ENCODE measurements around the gene ZNHIT3. TPM values are rescaled to one million over a fixed set of nuclear protein-coding genes. Genes with fewer than 3 reads are reported as not detected.
A peak's percentile ranks its signal among the peaks of the same experiment; 100 is the strongest.
"Not testable (repeated sequence)": the region's sequence is repeated elsewhere in the genome, so short reads cannot be mapped to it uniquely, and the experiment has no call there.

ZNHIT3 gene
- 10 to 100 TPM; 65.6 to 80.1 (median 69.8) TPM for polyA plus RNA-seq (ENCODE audit: insufficient read length in 4 of 4)

- DNase-seq (ENCODE audit: low read depth in 4 of 4, low spot score in 2 of 4) = peak; percentile 73 to 93 (median 80)
Measured at GRCh38 chr17:36486204-36487194, at the start of gene ZNHIT3. ZNHIT3 (plus strand) TSS chr17:36486681; CDS start chr17:36486700, 19 bp downstream.

- not testable (repeated sequence) for DNase-seq (ENCODE audit: low read depth in 4 of 4, low spot score in 2 of 4)
Measured at GRCh38 chr17:36441792-36442191, 44.7 kb upstream of the ZNHIT3 start.

GRCh38 chr17:36443777-36444176 lies 42.7 kb upstream of the ZNHIT3 start:
- no peak for DNase-seq (ENCODE audit: low read depth in 4 of 4, low spot score in 2 of 4)

- not testable (repeated sequence) for DNase-seq (ENCODE audit: low read depth in 4 of 4, low spot score in 2 of 4)
Measured at GRCh38 chr17:36449997-36450396, 36.5 kb upstream of the ZNHIT3 start.

GRCh38 chr17:36452888-36453287 lies 33.6 kb upstream of the ZNHIT3 start:
- not testable (repeated sequence) for DNase-seq (ENCODE audit: low read depth in 4 of 4, low spot score in 2 of 4)

- not testable (repeated sequence) for DNase-seq (ENCODE audit: low read depth in 4 of 4, low spot score in 2 of 4)
Measured at GRCh38 chr17:36457701-36458100, 28.8 kb upstream of the ZNHIT3 start.

- DNase-seq (ENCODE audit: low read depth in 4 of 4, low spot score in 2 of 4) = no peak
Measured at GRCh38 chr17:36459045-36459444, 27.4 kb upstream of the ZNHIT3 start.

- no peak for DNase-seq (ENCODE audit: low read depth in 4 of 4, low spot score in 2 of 4)
Measured at GRCh38 chr17:36459601-36460000, 26.9 kb upstream of the ZNHIT3 start.

GRCh38 chr17:36460265-36460937 lies 26.1 kb upstream of the ZNHIT3 start:
- DNase-seq (ENCODE audit: low read depth in 4 of 4, low spot score in 2 of 4) = no peak

GRCh38 chr17:36461330-36462110 lies 25.0 kb upstream of the ZNHIT3 start:
- no peak for DNase-seq (ENCODE audit: low read depth in 4 of 4, low spot score in 2 of 4)

- peak in 3 of 4 donors; percentile 59 to 70 (median 61) for DNase-seq (ENCODE audit: low read depth in 4 of 4, low spot score in 2 of 4)
Measured at GRCh38 chr17:36463916-36464764, 22.3 kb upstream of the ZNHIT3 start.

- DNase-seq (ENCODE audit: low read depth in 4 of 4, low spot score in 2 of 4) = no peak
Measured at GRCh38 chr17:36464765-36465088, 21.8 kb upstream of the ZNHIT3 start.

- DNase-seq (ENCODE audit: low read depth in 4 of 4, low spot score in 2 of 4) = no peak
Measured at GRCh38 chr17:36468903-36469635, 17.4 kb upstream of the ZNHIT3 start.

- no peak for DNase-seq (ENCODE audit: low read depth in 4 of 4, low spot score in 2 of 4)
Measured at GRCh38 chr17:36469733-36470132, 16.7 kb upstream of the ZNHIT3 start.

GRCh38 chr17:36470499-36470898 lies 16.0 kb upstream of the ZNHIT3 start:
- no peak for DNase-seq (ENCODE audit: low read depth in 4 of 4, low spot score in 2 of 4)

GRCh38 chr17:36474571-36474970 lies 11.9 kb upstream of the ZNHIT3 start:
- no peak for DNase-seq (ENCODE audit: low read depth in 4 of 4, low spot score in 2 of 4)

GRCh38 chr17:36475346-36475970 lies 11.0 kb upstream of the ZNHIT3 start:
- no peak for DNase-seq (ENCODE audit: low read depth in 4 of 4, low spot score in 2 of 4)

- DNase-seq (ENCODE audit: low read depth in 4 of 4, low spot score in 2 of 4) = no peak
Measured at GRCh38 chr17:36481829-36482228, 4.7 kb upstream of the ZNHIT3 start.

All from left renal cortex interstitium (tissue), 4 donors.